Testis (tissue), 3 donors: ENCODE measurements around the gene ENAM. TPM values are rescaled to one million over a fixed set of nuclear protein-coding genes. Genes with fewer than 3 reads are reported as not detected.

ENCODE experiments used
- DNase-seq: peaks from one replicate; pipeline ENCODE4 v3.0.0-alpha.2; 2019
- H3K27ac ChIP-seq, 2 donors: fragments of 200-600 bp; sonication (generic); one replicate each; pipeline ENCODE4 v1.5.1; 2019
- H3K27me3 ChIP-seq: fragments of 200-600 bp; sonication (generic); one replicate; pipeline ENCODE4 v1.5.1; 2019
- H3K36me3 ChIP-seq: fragments of 200-600 bp; sonication (generic); one replicate; pipeline ENCODE4 v1.5.1; 2017; ENCODE audit warnings: low read depth; ENCODE audit errors: missing control alignments
- H3K4me1 ChIP-seq: fragments of 200-600 bp; sonication (generic); one replicate; pipeline ENCODE4 v1.5.1; 2019
- H3K4me3 ChIP-seq, 2 donors: fragments of 200-600 bp; sonication (generic); one replicate each; pipeline ENCODE4 v1.5.1; 2017 to 2019
- H3K9me3 ChIP-seq: fragments of 200-600 bp; sonication (generic); one replicate; pipeline ENCODE4 v1.5.1; 2017
- POLR2A ChIP-seq: fragments of 450-650 bp; IDR thresholded peaks from one replicate; pipeline ENCODE4 v1.6.1; 2017; ENCODE audit warnings: antibody characterized with exemption, mild to moderate bottlenecking, moderate library complexity
- WGBS, 2 donors: methylation state at CpG; one replicate each; pipeline ENCODE4 v1.1.5; 2018; 5-methylcytosine and 5-hydroxymethylcytosine counted together
- intact Hi-C: fragments of 100-400 bp; cut with DNase I; formaldehyde crosslinking; loops from one replicate; pipeline ENCODE4 v1.15.1; 2023; ENCODE audit warnings: low total_unique reads
- polyA plus RNA-seq: library from polyadenylated mRNA; stranded (reverse); fragments of 350-450 nt; fragmentation: Illumina TruSeq; extraction: RNeasy Lipid Tissue Mini Kit (QIAGEN cat#74804); gene quantifications from one replicate; pipeline ENCODE4 v1.2.3, GENCODE V29; 2014; ENCODE audit warnings: low read depth, low replicate concordance; ENCODE audit not compliant: insufficient read depth
- total RNA-seq, 2 donors: library from RNA; depleted of rRNA; stranded (reverse); fragments of >200 nt; gene quantifications; one replicate each; pipeline ENCODE4 v1.2.3, GENCODE V29; 2016
- TF ChIP-seq, protein P1 (sequence below), 3 experiments: fragments of 450-650 bp in 2 of 3; fragments of 200-600 bp in 1 of 3; sonication (generic) in 1 of 3; IDR thresholded peaks; one replicate each; pipeline ENCODE4 v1.5.1; 2016 to 2019; ENCODE audit warnings: antibody characterized with exemption in 3 of 3, mild to moderate bottlenecking in 2 of 3, moderate library complexity in 1 of 3

The ENAM gene
- total and polyA plus RNA-seq, 3 donors from 2014 or later = 0.16 to 2.4 (median 0.38) TPM

DNA sequence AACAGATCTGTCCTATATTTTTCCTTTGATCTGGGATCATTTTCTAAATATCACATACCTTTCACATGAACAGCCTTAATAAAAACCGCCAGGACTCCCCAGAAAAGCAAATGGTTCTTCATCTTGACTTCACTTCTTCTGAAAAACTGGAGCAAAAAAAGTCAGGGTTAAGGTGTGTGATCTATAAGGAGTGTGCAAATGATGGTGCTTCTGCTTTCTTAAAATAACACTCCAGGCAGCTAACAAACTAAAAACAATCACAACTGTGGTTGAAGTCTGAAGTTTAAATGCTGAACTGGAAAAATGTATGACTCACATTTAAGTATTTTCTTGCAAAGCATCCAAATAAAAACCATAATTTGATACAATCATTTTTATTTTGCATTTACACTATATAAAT lies 37.8 kb downstream of the ENAM start, which contains the start of gene JCHAIN:
Gene JCHAIN, minus strand, starts transcription at position 140 of the 400 bp plus-strand sequence. Its CDS starts 18 bp downstream, at position 122.
- H3K9me3 ChIP-seq = no peaks in the 10 kb centered on the region
- H3K4me3 ChIP-seq = no peak within 1 kb of the TSS
- WGBS, 2 donors = 84 to 85% methylated on average over 1 of the region's 1 CpG
- no peaks in the 10 kb centered on the region for H3K4me1 ChIP-seq
- no peaks in the 10 kb centered on the region for H3K27me3 ChIP-seq
- intact Hi-C loops = no loop called here
- H3K36me3 ChIP-seq = no peaks in the 10 kb centered on the region
- DNase-seq = no peak
- TF ChIP-seq, protein P1, sequence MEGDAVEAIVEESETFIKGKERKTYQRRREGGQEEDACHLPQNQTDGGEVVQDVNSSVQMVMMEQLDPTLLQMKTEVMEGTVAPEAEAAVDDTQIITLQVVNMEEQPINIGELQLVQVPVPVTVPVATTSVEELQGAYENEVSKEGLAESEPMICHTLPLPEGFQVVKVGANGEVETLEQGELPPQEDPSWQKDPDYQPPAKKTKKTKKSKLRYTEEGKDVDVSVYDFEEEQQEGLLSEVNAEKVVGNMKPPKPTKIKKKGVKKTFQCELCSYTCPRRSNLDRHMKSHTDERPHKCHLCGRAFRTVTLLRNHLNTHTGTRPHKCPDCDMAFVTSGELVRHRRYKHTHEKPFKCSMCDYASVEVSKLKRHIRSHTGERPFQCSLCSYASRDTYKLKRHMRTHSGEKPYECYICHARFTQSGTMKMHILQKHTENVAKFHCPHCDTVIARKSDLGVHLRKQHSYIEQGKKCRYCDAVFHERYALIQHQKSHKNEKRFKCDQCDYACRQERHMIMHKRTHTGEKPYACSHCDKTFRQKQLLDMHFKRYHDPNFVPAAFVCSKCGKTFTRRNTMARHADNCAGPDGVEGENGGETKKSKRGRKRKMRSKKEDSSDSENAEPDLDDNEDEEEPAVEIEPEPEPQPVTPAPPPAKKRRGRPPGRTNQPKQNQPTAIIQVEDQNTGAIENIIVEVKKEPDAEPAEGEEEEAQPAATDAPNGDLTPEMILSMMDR (IDR thresholded peaks at IDR 0.05) = no peak
- TF ChIP-seq POLR2A = no peak
- H3K27ac ChIP-seq = no peak within 1 kb of the TSS

DNA sequence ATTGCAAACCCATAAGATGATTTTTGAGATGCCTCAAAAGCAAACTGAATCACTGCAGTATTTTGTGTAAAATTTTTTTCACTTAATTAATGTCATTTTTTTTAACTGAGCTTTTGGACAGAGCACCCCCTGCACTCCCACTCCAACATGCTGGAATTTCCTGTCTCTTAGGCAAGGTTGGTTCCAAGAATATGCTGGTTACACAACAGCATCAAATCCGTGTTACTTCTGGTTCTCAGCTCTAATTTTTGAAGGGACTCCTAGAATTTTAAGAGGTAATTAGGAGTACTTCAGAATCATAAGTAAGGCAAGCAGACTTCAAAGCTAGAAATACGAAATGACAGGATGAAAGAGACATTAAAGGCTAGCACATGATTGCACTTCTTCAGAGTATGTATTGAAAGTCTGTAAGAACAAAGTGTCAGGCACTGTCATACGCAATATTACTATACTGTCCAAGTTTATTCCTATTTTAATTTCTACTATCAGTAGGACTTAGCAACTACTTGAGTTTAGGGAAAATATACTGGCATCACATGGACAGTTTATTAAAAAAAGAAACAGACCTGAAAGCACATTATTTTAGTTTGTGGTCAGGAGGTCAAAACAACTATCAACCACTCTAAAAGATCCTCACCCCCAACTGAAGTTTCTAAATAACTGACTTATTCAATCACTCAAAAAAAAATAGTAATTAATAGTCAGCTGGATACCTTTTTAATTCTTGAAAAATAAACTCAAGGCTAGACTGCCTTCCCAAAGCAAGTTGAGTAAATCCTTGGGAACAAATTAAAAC lies 39.4 kb downstream of the ENAM start:
- H3K27ac ChIP-seq = no peak overlapping the region
- no peaks in the 10 kb centered on the region for H3K27me3 ChIP-seq
- TF ChIP-seq POLR2A = no peak
- TF ChIP-seq, protein P1 (IDR thresholded peaks at IDR 0.05) = no peak
- no peak overlapping the region for H3K4me3 ChIP-seq
- H3K4me1 ChIP-seq = no peaks in the 10 kb centered on the region
- intact Hi-C loops = no loop called here
- H3K9me3 ChIP-seq = no peaks in the 10 kb centered on the region
- no peaks in the 10 kb centered on the region for H3K36me3 ChIP-seq
- WGBS, 2 donors = 57% methylated on average over 3 of the region's 3 CpGs
- DNase-seq = no peak

GRCh38 chr4:70670332-70671014 lies 41.9 kb downstream of the ENAM start:
- Histone ChIP-seq H3K27me3 (no peaks in the 10 kb centered on the region), H3K4me3 (no peak overlapping the region)

GRCh38 chr4:70671091-70671490 lies 42.5 kb downstream of the ENAM start:
- WGBS, 2 donors = 74 to 84% methylated on average over 2 of the region's 2 CpGs
- TF ChIP-seq, protein P1 (IDR thresholded peaks at IDR 0.05) = no peak
- no peak for TF ChIP-seq POLR2A
- no peaks in the 10 kb centered on the region for H3K4me1 ChIP-seq

More at GRCh38 chr4:70670332-70671014, 41.9 kb downstream of the ENAM start:
- 79 to 88% methylated on average over 5 of the region's 5 CpGs for WGBS, 2 donors
- Histone ChIP-seq H3K36me3 (no peaks in the 10 kb centered on the region), H3K27ac (no peak overlapping the region), H3K4me1 (no peaks in the 10 kb centered on the region), H3K9me3 (no peaks in the 10 kb centered on the region)
- intact Hi-C loops = no loop called here
- DNase-seq = no peak
- TF ChIP-seq POLR2A = no peak
- TF ChIP-seq, protein P1 (IDR thresholded peaks at IDR 0.05) = no peak

More at GRCh38 chr4:70671091-70671490, 42.5 kb downstream of the ENAM start:
- intact Hi-C loops = no loop called here
- DNase-seq = no peak
- no peaks in the 10 kb centered on the region for H3K36me3 ChIP-seq
- H3K9me3 ChIP-seq = no peaks in the 10 kb centered on the region
- no peak overlapping the region for H3K4me3 ChIP-seq
- no peaks in the 10 kb centered on the region for H3K27me3 ChIP-seq
- no peak overlapping the region for H3K27ac ChIP-seq
